GM23338 (cell line): ENCODE measurements around the gene FHL2. TPM values are rescaled to one million over a fixed set of nuclear protein-coding genes. Genes with fewer than 3 reads are reported as not detected.

ENCODE experiments used
- CREB1 ChIP-seq: fragments of 250-450 bp; sonication (Bioruptor Pico); IDR thresholded peaks from 2 replicates; pipeline ENCODE4 v1.5.0; 2020; ENCODE audit warnings: low read depth, mild to moderate bottlenecking, moderate library complexity
- EZH2phosphoT487 ChIP-seq: fragments of 200-600 bp; sonication (generic); IDR thresholded peaks from one replicate; pipeline ENCODE4 v1.8.1; 2018; ENCODE audit warnings: antibody characterized with exemption; ENCODE audit not compliant: unreplicated experiment
- NANOG ChIP-seq: IDR thresholded peaks from 2 replicates; pipeline ENCODE4 v1.6.1; 2016; ENCODE audit warnings: antibody characterized with exemption, borderline replicate concordance
- REST ChIP-seq: IDR thresholded peaks from one replicate; pipeline ENCODE4 v1.6.1; 2018; ENCODE audit warnings: antibody characterized with exemption; ENCODE audit not compliant: unreplicated experiment
- ZNF114 ChIP-seq: fragments of 250-450 bp; sonication (Bioruptor Pico); IDR thresholded peaks from 2 replicates; pipeline ENCODE4 v1.5.0; 2020; ENCODE audit warnings: mild to moderate bottlenecking, moderate library complexity
- ZNF331 ChIP-seq: fragments of 250-450 bp; sonication (Bioruptor Pico); IDR thresholded peaks from 2 replicates; pipeline ENCODE4 v1.5.0; 2020; ENCODE audit warnings: low read depth, mild to moderate bottlenecking, moderate library complexity
- ZNF462 ChIP-seq: fragments of 250-450 bp; sonication (Bioruptor Pico); IDR thresholded peaks from 2 replicates; pipeline ENCODE4 v1.5.0; 2020; ENCODE audit warnings: mild to moderate bottlenecking, moderate library complexity
- polyA plus RNA-seq: library from polyadenylated mRNA; unstranded; fragments of >200 nt; fragmentation: Nextera tagmentation; extraction: Ambion mirVana; gene quantifications from 2 replicates; pipeline ENCODE4 v1.2.1, GENCODE V29; 2016
- total RNA-seq: library from RNA; depleted of rRNA; stranded (reverse); fragments of >200 nt; shearing (Covaris generic); gene quantifications from 2 replicates; pipeline ENCODE4 v1.2.3, GENCODE V29; 2014

FHL2 gene
- total and polyA plus RNA-seq, 2 experiments from 2014 or later = 29.0 to 30.9 TPM

- TF ChIP-seq ZNF462 (CRISPR knock-in tag) = no peak
- no peak for TF ChIP-seq CREB1 (CRISPR knock-in tag)
- no peak for TF ChIP-seq REST
- no peak for TF ChIP-seq ZNF114 (CRISPR knock-in tag)
- no peak for TF ChIP-seq NANOG
- TF ChIP-seq EZH2phosphoT487 = no peak
- TF ChIP-seq ZNF331 (CRISPR knock-in tag) = no peak
These were observed 12.9 kb downstream of the FHL2 start (continued) for GRCh38 chr2:105385731-105386540.
